HCT116 (cell line): ENCODE data around the gene TACC3. TPM values are rescaled to one million over a fixed set of nuclear protein-coding genes. Genes with fewer than 3 reads are reported as not detected.

Experiments
- ATAC-seq: fragments of 200-7000 bp; cut with Tn5 transposase; 2 replicates; pipeline ENCODE4 v1.9.1; 2020; ENCODE audit warnings: mild to moderate bottlenecking, moderate library complexity
- BruUV-seq: library from RNA; stranded (reverse); fragments of 400-500 nt; replicated peaks from 2 replicates; lab custom pipeline; 2021; lab: Mats Ljungman, UMichigan
- CTCF ChIA-PET: fragments of 300-600 bp; sonication (Branson Sonifier 250); formaldehyde crosslinking; loops from one replicate; lab custom pipeline; 2021; ENCODE audit warnings: antibody characterized with exemption; lab: Charles Lee
- POLR2A ChIA-PET: fragments of 300-600, 350-600 bp; sonication (Branson Sonifier 250); formaldehyde crosslinking; loops from one replicate; lab custom pipeline; 2021; ENCODE audit warnings: antibody characterized with exemption; lab: Charles Lee
- RAD21 ChIA-PET, 2 experiments: fragments of 300-600 bp; sonication (Branson Sonifier 250); formaldehyde crosslinking; loops; one replicate each; lab custom pipeline; 2023; ENCODE audit warnings: low total read pairs in 2 of 2; ENCODE audit not compliant: uncharacterized antibody in 2 of 2, unreplicated experiment in 2 of 2, low non-redundant PET in 1 of 2; lab: Charles Lee
- DNase-seq: peaks from one replicate; pipeline ENCODE4 v3.0.0-alpha.2; 2010; ENCODE audit warnings: low read depth, low spot score
- H2AFZ ChIP-seq: fragments of 200-600 bp; shearing (Covaris generic), sonication (generic); 2 replicates; pipeline ENCODE4 v1.6.1; 2017; ENCODE audit warnings: low read depth, mixed run types, mixed read lengths, antibody characterized with exemption, low read length; ENCODE audit not compliant: poor library complexity, severe bottlenecking
- H3K27ac ChIP-seq: 2 replicates; pipeline ENCODE4 v1.5.1; 2012; ENCODE audit warnings: low read depth, low read length
- H3K27me3 ChIP-seq: fragments of 200-600 bp; sonication (generic); 2 replicates; pipeline ENCODE4 v1.6.1; 2016; ENCODE audit warnings: mixed run types, low read length, mixed read lengths; ENCODE audit not compliant: insufficient read depth
- H3K36me3 ChIP-seq, 2 experiments: fragments of 200-500 bp in 1 of 2; fragments of 200-600 bp in 1 of 2; sonication (Bioruptor generic) in 1 of 2; sonication (generic) in 1 of 2; 2 replicates each; pipeline versions ENCODE4 v1.5.1 to v1.6.1; 2014 to 2016; ENCODE audit warnings: low read length in 2 of 2, inconsistent platforms in 1 of 2, mixed read lengths in 1 of 2, mixed run types in 1 of 2; ENCODE audit not compliant: insufficient read depth in 2 of 2, control insufficient read depth in 1 of 2
- H3K4me1 ChIP-seq, 2 experiments: fragments of 200-600 bp in 1 of 2; sonication (generic) in 1 of 2; 2 replicates each; pipeline versions ENCODE4 v1.5.1 to v1.6.1; 2012 to 2017; ENCODE audit warnings: low read length in 2 of 2, inconsistent platforms in 1 of 2, mild to moderate bottlenecking in 1 of 2, mixed read lengths in 1 of 2, mixed run types in 1 of 2, moderate library complexity in 1 of 2; ENCODE audit not compliant: insufficient read depth in 2 of 2, control insufficient read depth in 1 of 2
- H3K4me2 ChIP-seq: fragments of 200-600 bp; sonication (generic); 2 replicates; pipeline ENCODE4 v1.6.1; 2017; ENCODE audit warnings: mixed run types, low read length, mixed read lengths
- H3K4me3 ChIP-seq, 2 experiments: fragments of 200-600 bp in 1 of 2; sonication (generic) in 1 of 2; replicated peaks in 1 of 2; 2 replicates each; pipeline ENCODE4 v1.5.1; 2011 to 2016; ENCODE audit warnings: low read length in 2 of 2, control low read depth in 1 of 2, low read depth in 1 of 2, mild to moderate bottlenecking in 1 of 2, mixed read lengths in 1 of 2, mixed run types in 1 of 2
- H3K79me2 ChIP-seq: fragments of 200-600 bp; sonication (generic); 2 replicates; pipeline ENCODE4 v1.6.1; 2017; ENCODE audit warnings: mild to moderate bottlenecking, mixed run types, low read length, moderate library complexity, mixed read lengths; ENCODE audit not compliant: insufficient read depth
- H3K9ac ChIP-seq: fragments of 200-600 bp; sonication (generic); 2 replicates; pipeline ENCODE4 v1.6.1; 2016; ENCODE audit warnings: low read length, mixed read lengths
- H3K9me2 ChIP-seq: fragments of 200-600 bp; sonication (generic), shearing (Covaris generic); 2 replicates; pipeline ENCODE4 v1.6.1; 2017; ENCODE audit warnings: mixed run types, mild to moderate bottlenecking, moderate library complexity; ENCODE audit not compliant: insufficient read depth
- H3K9me3 ChIP-seq, 2 experiments: fragments of 200-500 bp in 1 of 2; fragments of 200-600 bp in 1 of 2; sonication (Bioruptor generic) in 1 of 2; sonication (generic) in 1 of 2; 2 replicates each; pipeline ENCODE4 v1.6.1; 2014 to 2017; ENCODE audit warnings: low read length in 2 of 2, mixed read lengths in 2 of 2, inconsistent platforms in 1 of 2, low read depth in 1 of 2, mild to moderate bottlenecking in 1 of 2, mixed run types in 1 of 2, moderate library complexity in 1 of 2; ENCODE audit not compliant: control insufficient read depth in 1 of 2, insufficient read depth in 1 of 2
- H4K20me1 ChIP-seq: fragments of 200-600 bp; sonication (generic), shearing (Covaris generic); 2 replicates; pipeline ENCODE4 v1.6.1; 2017; ENCODE audit warnings: mixed run types, mild to moderate bottlenecking, moderate library complexity; ENCODE audit not compliant: insufficient read depth
- CTCF ChIP-seq, 3 experiments: fragments of 200-600 bp in 1 of 3; sonication (generic) in 1 of 3; IDR thresholded peaks in 2 of 3; conservative IDR thresholded peaks in 1 of 3; 2 replicates each; pipeline ENCODE4 v1.5.1; 2012 to 2017; ENCODE audit warnings: low read depth in 2 of 3, low read length in 2 of 3, antibody characterized with exemption in 1 of 3, borderline replicate concordance in 1 of 3, control low read depth in 1 of 3, mild to moderate bottlenecking in 1 of 3, mixed read lengths in 1 of 3, mixed run types in 1 of 3, moderate library complexity in 1 of 3; ENCODE audit not compliant: insufficient read depth in 1 of 3
- EGR1 ChIP-seq: IDR thresholded peaks from 2 replicates; pipeline ENCODE4 v1.6.1; 2012; ENCODE audit warnings: low read depth
- EZH2phosphoT487 ChIP-seq: fragments of 200-600 bp; IDR thresholded peaks from 2 replicates; pipeline ENCODE4 v1.6.1; 2018; ENCODE audit warnings: antibody characterized with exemption, borderline replicate concordance
- POLR2A ChIP-seq: IDR thresholded peaks from 2 replicates; pipeline ENCODE4 v1.7.0; 2011; ENCODE audit warnings: borderline replicate concordance; ENCODE audit not compliant: insufficient read depth, insufficient read length; ENCODE audit errors: extremely low read depth
- SP1 ChIP-seq: IDR thresholded peaks from 2 replicates; pipeline ENCODE4 v1.6.1; 2012; ENCODE audit warnings: low read depth
- SRF ChIP-seq: IDR thresholded peaks from 2 replicates; pipeline ENCODE4 v1.6.1; 2012; ENCODE audit warnings: low read depth
- YY1 ChIP-seq: IDR thresholded peaks from 2 replicates; pipeline ENCODE4 v1.6.1; 2011; ENCODE audit warnings: low read length, low read depth, moderate library complexity, mild to moderate bottlenecking; ENCODE audit not compliant: insufficient replicate concordance; ENCODE audit errors: extremely low read depth
- intact Hi-C: fragments of 100-400 bp; cut with micrococcal nuclease; formaldehyde crosslinking; loops from 2 replicates; pipeline ENCODE4 v1.10.0; 2022
- total RNA-seq: library from RNA; stranded (reverse); gene quantifications from one replicate; pipeline ENCODE4 v1.2.1, GENCODE V29; 2021; ENCODE audit not compliant: unreplicated experiment
- TF ChIP-seq, protein P1 (sequence below): IDR thresholded peaks from 2 replicates; pipeline ENCODE4 v1.6.1; 2011; ENCODE audit warnings: mild to moderate bottlenecking, low read length, moderate library complexity; ENCODE audit not compliant: insufficient replicate concordance; ENCODE audit errors: extremely low read depth

Gene TACC3
- total RNA-seq, 1 experiment from 2014 or later: 106 TPM

DNA sequence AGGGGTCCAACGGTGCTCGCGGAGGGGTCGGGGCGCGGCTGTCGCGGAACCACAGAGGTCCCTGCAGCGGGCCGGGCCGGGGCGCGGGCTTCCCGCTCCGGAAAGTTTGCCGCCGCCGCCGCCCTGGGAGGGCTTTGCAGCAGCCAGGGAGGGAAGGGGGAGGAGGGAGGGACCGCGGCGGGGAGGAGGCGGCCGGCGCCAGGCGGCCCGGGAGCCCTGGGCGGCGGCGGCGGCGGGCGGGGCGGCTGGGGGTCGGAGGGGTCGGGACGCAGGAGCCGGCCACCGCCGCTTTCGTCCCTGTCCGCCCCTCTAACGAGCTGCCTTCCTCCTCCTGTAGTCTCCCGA is 72.1 kb downstream of the TACC3 start (continued):
- TF ChIP-seq, protein P1, sequence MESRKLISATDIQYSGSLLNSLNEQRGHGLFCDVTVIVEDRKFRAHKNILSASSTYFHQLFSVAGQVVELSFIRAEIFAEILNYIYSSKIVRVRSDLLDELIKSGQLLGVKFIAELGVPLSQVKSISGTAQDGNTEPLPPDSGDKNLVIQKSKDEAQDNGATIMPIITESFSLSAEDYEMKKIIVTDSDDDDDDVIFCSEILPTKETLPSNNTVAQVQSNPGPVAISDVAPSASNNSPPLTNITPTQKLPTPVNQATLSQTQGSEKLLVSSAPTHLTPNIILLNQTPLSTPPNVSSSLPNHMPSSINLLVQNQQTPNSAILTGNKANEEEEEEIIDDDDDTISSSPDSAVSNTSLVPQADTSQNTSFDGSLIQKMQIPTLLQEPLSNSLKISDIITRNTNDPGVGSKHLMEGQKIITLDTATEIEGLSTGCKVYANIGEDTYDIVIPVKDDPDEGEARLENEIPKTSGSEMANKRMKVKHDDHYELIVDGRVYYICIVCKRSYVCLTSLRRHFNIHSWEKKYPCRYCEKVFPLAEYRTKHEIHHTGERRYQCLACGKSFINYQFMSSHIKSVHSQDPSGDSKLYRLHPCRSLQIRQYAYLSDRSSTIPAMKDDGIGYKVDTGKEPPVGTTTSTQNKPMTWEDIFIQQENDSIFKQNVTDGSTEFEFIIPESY: no peak
- TF ChIP-seq YY1 (no peak), SP1 (no peak), CTCF (IDR thresholded peaks at IDR 0.05 in 2 of 3, conservative IDR thresholded peaks at IDR 0.05 in 1 of 3; ENCODE audit: borderline replicate concordance in 1 of 3, insufficient read depth in 1 of 3, low read depth in 2 of 3, low read length in 2 of 3) (no peak), POLR2A (no peak), SRF (no peak)

- H3K79me2 ChIP-seq: peaks cover 15% of the 10 kb centered on the region; the same call in 1 of the 2 replicates
- ATAC-seq (peak; percentile 18), DNase-seq (no peak)
- no TSS peak for BruUV-seq
- ChIA-PET CTCF (no interaction called here), POLR2A (interaction anchor here (1.7 kb wide), 1 partner anchor 26 kb away, joined by 5 read pairs; no protein-coding TSS in a partner anchor), RAD21 (no interaction called here)
- no peaks in the 10 kb centered on the region for H3K9me2 ChIP-seq
- H3K9me3 ChIP-seq: no peaks in the 10 kb centered on the region
- H3K4me2 ChIP-seq: peak overlapping the region; percentile 98
- intact Hi-C loops: no loop called here
- H3K36me3 ChIP-seq: peaks cover 0 to 4% of the 10 kb centered on the region in 2 experiments; a peak in 1 of 4 replicates
- no peak overlapping the region for H2AFZ ChIP-seq
- no peaks in the 10 kb centered on the region for H3K27me3 ChIP-seq
- H3K9ac ChIP-seq: peak overlapping the region; percentile 68
- peak; percentile 39; the same call in 1 of the 2 replicates for TF ChIP-seq EGR1
- TF ChIP-seq EZH2phosphoT487: no peak
- peak overlapping the region; percentile 75; the same call in 1 of the 2 replicates for H3K27ac ChIP-seq
- H4K20me1 ChIP-seq: no peaks in the 10 kb centered on the region
- peaks cover 6 to 19% of the 10 kb centered on the region in 2 experiments; a peak in 3 of 4 replicates for H3K4me1 ChIP-seq
- peak overlapping the region; percentile 61 to 80 for H3K4me3 ChIP-seq
Measured at GRCh38 chr4:1793940-1794808, 72.9 kb downstream of the TACC3 start.

Other genes with a start within 250 kb of the TACC3 start
- 1.1 TPM for gene FAM53A, start 37.2 kb upstream of the TACC3 start, total RNA-seq
- 101 TPM for gene SLBP, start 9.2 kb upstream of the TACC3 start, total RNA-seq
- gene TMEM129, start 198 bp upstream of the TACC3 start, total RNA-seq: 29.4 TPM
- 31.7 TPM for gene FGFR3, start 71.8 kb downstream of the TACC3 start, total RNA-seq
- gene LETM1, start 134.6 kb downstream of the TACC3 start, total RNA-seq: 67.3 TPM
- 145 TPM for gene NSD2, start 149.9 kb downstream of the TACC3 start, total RNA-seq